Keratinocyte (primary cell): ENCODE data around the gene NRP1.

ENCODE experiments used
- CTCF ChIP-seq, 3 experiments: IDR thresholded peaks in 1 of 3; conservative IDR thresholded peaks in 1 of 3; optimal IDR thresholded peaks in 1 of 3; 2 replicates in 2 of 3; 3 replicates in 1 of 3; pipeline versions ENCODE3 to v1.5.1; 2011; ENCODE audit warnings: low read length in 3 of 3, mild to moderate bottlenecking in 3 of 3, moderate library complexity in 2 of 3, control low read depth in 1 of 3, inconsistent platforms in 1 of 3; ENCODE audit not compliant: insufficient read depth in 2 of 3; ENCODE audit errors: extremely low read depth in 1 of 3
- EZH2 ChIP-seq: IDR thresholded peaks from one replicate; pipeline ENCODE4 v1.6.1; 2012; ENCODE audit warnings: inconsistent platforms, mild to moderate bottlenecking, low read length, moderate library complexity

- TF ChIP-seq CTCF (optimal IDR thresholded peaks at IDR 0.05 in 1 of 3, IDR thresholded peaks at IDR 0.05 in 1 of 3, conservative IDR thresholded peaks at IDR 0.05 in 1 of 3; ENCODE audit: extremely low read depth in 1 of 3, insufficient read depth in 2 of 3, low read length in 3 of 3) = no peak
- no peak for TF ChIP-seq EZH2
Measured at GRCh38 chr10:33141251-33141650, 193.2 kb downstream of the NRP1 start.
